GM19452 (cell line): ENCODE measurements around the gene ARG2.
"Not testable (repeated sequence)": the region's sequence is repeated elsewhere in the genome, so short reads cannot be mapped to it uniquely, and the experiment has no call there.

Experiments
- ATAC-seq: cut with Tn5 transposase; IDR thresholded peaks from one replicate; pipeline ENCODE4 v1.9.1; 2021; ENCODE audit not compliant: unreplicated experiment

Gene ARG2

GRCh38 chr14:67584978-67585377 is 34.7 kb upstream of the ARG2 start:
- no peak for ATAC-seq

- no peak for ATAC-seq
These were observed 33.4 kb upstream of the ARG2 start for GRCh38 chr14:67586369-67586768.

- no peak for ATAC-seq
These were observed 30.4 kb upstream of the ARG2 start for GRCh38 chr14:67589204-67589770.

- ATAC-seq = not testable (repeated sequence)
These were observed 26.1 kb upstream of the ARG2 start for GRCh38 chr14:67593650-67594049.

- no peak for ATAC-seq
These were observed 24.3 kb upstream of the ARG2 start for GRCh38 chr14:67595392-67595791.

- peak; percentile 87 for ATAC-seq
These were observed 19.8 kb upstream of the ARG2 start, which contains the start of gene PIGH for GRCh38 chr14:67599698-67600561. TSS of gene PIGH (minus strand) at chr14:67600268. CDS start at chr14:67600203, 65 bp downstream.

GRCh38 chr14:67600562-67600974 is 19.2 kb upstream of the ARG2 start:
- ATAC-seq = not testable (repeated sequence)

- ATAC-seq = no peak
These were observed 17.6 kb upstream of the ARG2 start for GRCh38 chr14:67602076-67602475.

- peak; percentile 48 for ATAC-seq
These were observed 16.6 kb upstream of the ARG2 start for GRCh38 chr14:67602995-67603545.

GRCh38 chr14:67607646-67608045 is 12.1 kb upstream of the ARG2 start:
- no peak for ATAC-seq

- no peak for ATAC-seq
These were observed 9.9 kb upstream of the ARG2 start for GRCh38 chr14:67609642-67610310.

- no peak for ATAC-seq
These were observed 9.2 kb upstream of the ARG2 start for GRCh38 chr14:67610491-67610890.

- no peak for ATAC-seq
These were observed 1.1 kb upstream of the ARG2 start for GRCh38 chr14:67618617-67619063.

- no peak for ATAC-seq
These were observed 581 bp downstream of the ARG2 start for GRCh38 chr14:67620217-67620785.

- ATAC-seq = no peak
These were observed 3.0 kb downstream of the ARG2 start for GRCh38 chr14:67622675-67623074.

GRCh38 chr14:67623114-67623513 is 3.4 kb downstream of the ARG2 start:
- no peak for ATAC-seq

GRCh38 chr14:67626131-67626530 is 6.4 kb downstream of the ARG2 start:
- not testable (repeated sequence) for ATAC-seq

- ATAC-seq = no peak
These were observed 7.8 kb downstream of the ARG2 start for GRCh38 chr14:67627519-67627918.

- no peak for ATAC-seq
These were observed 10.5 kb downstream of the ARG2 start for GRCh38 chr14:67630186-67630585.

- ATAC-seq = no peak
These were observed 11.2 kb downstream of the ARG2 start for GRCh38 chr14:67630938-67631337.
